Peyer's patch (tissue), 4 donors: ENCODE measurements around the gene INPP5F. TPM values are rescaled to one million over a fixed set of nuclear protein-coding genes. Genes with fewer than 3 reads are reported as not detected.

Experiments
- DNase-seq, 3 donors: peaks; one replicate each; pipeline ENCODE4 v3.0.0-alpha.2; 2017 to 2019
- H3K27ac ChIP-seq, 4 donors: fragments of 200-600 bp; sonication (generic); one replicate each; pipeline ENCODE4 v1.5.1; 2016 to 2019
- H3K27me3 ChIP-seq, 2 donors: fragments of 200-600 bp; sonication (generic); one replicate each; pipeline ENCODE4 v1.5.1; 2019
- H3K36me3 ChIP-seq, 3 donors: fragments of 200-600 bp; sonication (generic); one replicate each; pipeline ENCODE4 v1.5.1; 2016 to 2019
- H3K4me1 ChIP-seq, 4 donors: fragments of 200-600 bp; sonication (generic); one replicate each; pipeline ENCODE4 v1.5.1; 2016 to 2019
- H3K4me3 ChIP-seq, 4 donors: fragments of 200-600 bp; sonication (generic); 1 replicate in 3 of 4; 2 replicates in 1 of 4; pipeline ENCODE4 v1.5.1; 2016 to 2019; ENCODE audit warnings: mild to moderate bottlenecking in 1 of 4
- H3K9me3 ChIP-seq, 4 donors: fragments of 200-600 bp; sonication (generic); one replicate each; pipeline ENCODE4 v1.5.1; 2016 to 2019; ENCODE audit warnings: mild to moderate bottlenecking in 1 of 4
- POLR2A ChIP-seq, 2 donors: fragments of 450-650 bp; IDR thresholded peaks; one replicate each; pipeline ENCODE4 v1.5.1; 2017; ENCODE audit warnings: antibody characterized with exemption in 2 of 2, mild to moderate bottlenecking in 2 of 2, moderate library complexity in 2 of 2
- total RNA-seq, 4 donors: library from RNA; depleted of rRNA; stranded (reverse); fragments of >200 nt; gene quantifications; one replicate each; pipeline ENCODE4 v1.1.0, GENCODE V29; 2016
- TF ChIP-seq, protein P1 (sequence below), 6 experiments: fragments of 450-650 bp in 4 of 6; fragments of 200-600 bp in 2 of 6; sonication (generic) in 1 of 6; IDR thresholded peaks; one replicate each; pipeline ENCODE4 v1.5.1; 2017 to 2019; ENCODE audit warnings: antibody characterized with exemption in 6 of 6, mild to moderate bottlenecking in 3 of 6, moderate library complexity in 1 of 6

INPP5F gene, protein sequence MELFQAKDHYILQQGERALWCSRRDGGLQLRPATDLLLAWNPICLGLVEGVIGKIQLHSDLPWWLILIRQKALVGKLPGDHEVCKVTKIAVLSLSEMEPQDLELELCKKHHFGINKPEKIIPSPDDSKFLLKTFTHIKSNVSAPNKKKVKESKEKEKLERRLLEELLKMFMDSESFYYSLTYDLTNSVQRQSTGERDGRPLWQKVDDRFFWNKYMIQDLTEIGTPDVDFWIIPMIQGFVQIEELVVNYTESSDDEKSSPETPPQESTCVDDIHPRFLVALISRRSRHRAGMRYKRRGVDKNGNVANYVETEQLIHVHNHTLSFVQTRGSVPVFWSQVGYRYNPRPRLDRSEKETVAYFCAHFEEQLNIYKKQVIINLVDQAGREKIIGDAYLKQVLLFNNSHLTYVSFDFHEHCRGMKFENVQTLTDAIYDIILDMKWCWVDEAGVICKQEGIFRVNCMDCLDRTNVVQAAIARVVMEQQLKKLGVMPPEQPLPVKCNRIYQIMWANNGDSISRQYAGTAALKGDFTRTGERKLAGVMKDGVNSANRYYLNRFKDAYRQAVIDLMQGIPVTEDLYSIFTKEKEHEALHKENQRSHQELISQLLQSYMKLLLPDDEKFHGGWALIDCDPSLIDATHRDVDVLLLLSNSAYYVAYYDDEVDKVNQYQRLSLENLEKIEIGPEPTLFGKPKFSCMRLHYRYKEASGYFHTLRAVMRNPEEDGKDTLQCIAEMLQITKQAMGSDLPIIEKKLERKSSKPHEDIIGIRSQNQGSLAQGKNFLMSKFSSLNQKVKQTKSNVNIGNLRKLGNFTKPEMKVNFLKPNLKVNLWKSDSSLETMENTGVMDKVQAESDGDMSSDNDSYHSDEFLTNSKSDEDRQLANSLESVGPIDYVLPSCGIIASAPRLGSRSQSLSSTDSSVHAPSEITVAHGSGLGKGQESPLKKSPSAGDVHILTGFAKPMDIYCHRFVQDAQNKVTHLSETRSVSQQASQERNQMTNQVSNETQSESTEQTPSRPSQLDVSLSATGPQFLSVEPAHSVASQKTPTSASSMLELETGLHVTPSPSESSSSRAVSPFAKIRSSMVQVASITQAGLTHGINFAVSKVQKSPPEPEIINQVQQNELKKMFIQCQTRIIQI
- total RNA-seq, result 10 to 100 TPM in 2 of 4 donors, 1 to 10 TPM in 2; 6.5 to 37.1 (median 10.2) TPM

DNA sequence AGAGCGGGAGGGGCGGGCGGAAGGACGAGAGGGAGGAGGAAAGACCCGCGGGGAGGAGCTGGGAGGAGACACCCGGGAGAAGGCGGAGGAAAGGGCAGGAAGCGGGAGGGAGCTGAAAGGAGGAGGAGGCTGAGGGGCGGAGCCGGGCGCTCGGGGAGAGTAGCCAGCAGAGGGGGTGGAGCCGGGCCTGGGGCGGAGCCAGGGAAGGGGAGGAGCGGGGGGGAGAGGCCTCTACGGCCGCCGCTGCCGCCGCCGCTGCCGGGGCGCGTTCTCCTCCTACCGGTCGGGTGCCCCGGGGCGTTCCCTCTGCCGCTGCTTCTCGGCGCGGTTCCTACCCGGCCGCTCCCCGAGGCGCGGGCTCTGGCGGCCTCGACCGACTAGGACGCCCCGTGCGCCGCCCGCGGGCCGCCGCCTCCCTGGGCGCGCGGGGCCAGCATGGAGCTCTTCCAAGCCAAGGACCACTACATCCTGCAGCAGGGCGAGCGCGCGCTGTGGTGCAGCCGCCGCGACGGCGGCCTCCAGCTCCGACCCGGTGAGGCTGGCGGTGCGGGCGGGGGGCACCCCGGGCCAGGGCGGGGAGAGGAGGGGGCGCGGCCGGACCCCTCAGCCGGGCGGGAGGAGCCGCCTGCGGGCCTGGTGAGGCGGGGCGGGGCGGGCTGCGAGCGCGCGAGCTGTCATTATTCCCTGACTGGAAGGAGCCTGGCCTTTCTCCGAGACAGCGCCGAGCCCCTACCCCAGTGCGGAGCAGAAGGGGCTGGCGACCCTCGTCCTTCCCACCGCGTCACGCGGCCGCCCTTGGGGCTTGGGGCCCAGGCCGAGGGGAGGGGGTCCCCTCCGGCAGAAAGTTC is at the start of gene INPP5F:
TSS of gene INPP5F (plus strand) at position 223 of the 848 bp plus-strand sequence. CDS start at position 436, 213 bp downstream.
- no peaks in the 10 kb centered on the region for H3K36me3 ChIP-seq
- TF ChIP-seq, protein P1, sequence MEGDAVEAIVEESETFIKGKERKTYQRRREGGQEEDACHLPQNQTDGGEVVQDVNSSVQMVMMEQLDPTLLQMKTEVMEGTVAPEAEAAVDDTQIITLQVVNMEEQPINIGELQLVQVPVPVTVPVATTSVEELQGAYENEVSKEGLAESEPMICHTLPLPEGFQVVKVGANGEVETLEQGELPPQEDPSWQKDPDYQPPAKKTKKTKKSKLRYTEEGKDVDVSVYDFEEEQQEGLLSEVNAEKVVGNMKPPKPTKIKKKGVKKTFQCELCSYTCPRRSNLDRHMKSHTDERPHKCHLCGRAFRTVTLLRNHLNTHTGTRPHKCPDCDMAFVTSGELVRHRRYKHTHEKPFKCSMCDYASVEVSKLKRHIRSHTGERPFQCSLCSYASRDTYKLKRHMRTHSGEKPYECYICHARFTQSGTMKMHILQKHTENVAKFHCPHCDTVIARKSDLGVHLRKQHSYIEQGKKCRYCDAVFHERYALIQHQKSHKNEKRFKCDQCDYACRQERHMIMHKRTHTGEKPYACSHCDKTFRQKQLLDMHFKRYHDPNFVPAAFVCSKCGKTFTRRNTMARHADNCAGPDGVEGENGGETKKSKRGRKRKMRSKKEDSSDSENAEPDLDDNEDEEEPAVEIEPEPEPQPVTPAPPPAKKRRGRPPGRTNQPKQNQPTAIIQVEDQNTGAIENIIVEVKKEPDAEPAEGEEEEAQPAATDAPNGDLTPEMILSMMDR (IDR thresholded peaks at IDR 0.05), result peak; percentile 9 to 46 (median 37)
- TF ChIP-seq POLR2A (IDR thresholded peaks at IDR 0.05), result peak in 1 of 2 donors; percentile 35
- peaks cover 0 to 12% (median 2%) of the 10 kb centered on the region in 4 donors for H3K4me1 ChIP-seq
- no peaks in the 10 kb centered on the region for H3K9me3 ChIP-seq
- H3K27ac ChIP-seq, result peak within 1 kb of the TSS; percentile 88 to 97 (median 92)
- DNase-seq, result peak; percentile 99 to 100 (median 100)
- H3K27me3 ChIP-seq, result no peaks in the 10 kb centered on the region
- peak within 1 kb of the TSS; percentile 72 to 96 (median 85) for H3K4me3 ChIP-seq

DNA sequence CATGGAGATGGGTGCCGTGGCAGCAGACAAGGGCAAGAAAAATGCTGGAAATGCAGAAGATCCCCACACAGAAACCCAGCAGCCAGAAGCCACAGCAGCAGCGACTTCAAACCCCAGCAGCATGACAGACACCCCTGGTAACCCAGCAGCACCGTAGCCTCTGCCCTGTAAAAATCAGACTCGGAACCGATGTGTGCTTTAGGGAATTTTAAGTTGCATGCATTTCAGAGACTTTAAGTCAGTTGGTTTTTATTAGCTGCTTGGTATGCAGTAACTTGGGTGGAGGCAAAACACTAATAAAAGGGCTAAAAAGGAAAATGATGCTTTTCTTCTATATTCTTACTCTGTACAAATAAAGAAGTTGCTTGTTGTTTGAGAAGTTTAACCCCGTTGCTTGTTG is 48.7 kb upstream of the INPP5F start:
- Histone ChIP-seq H3K27me3 (no peaks in the 10 kb centered on the region), H3K36me3 (peaks cover 0 to 42% (median 3%) of the 10 kb centered on the region in 3 donors), H3K27ac (no peak overlapping the region), H3K4me3 (no peak overlapping the region), H3K9me3 (no peaks in the 10 kb centered on the region), H3K4me1 (no peaks in the 10 kb centered on the region)
- no peak for DNase-seq
- TF ChIP-seq, protein P1 (IDR thresholded peaks at IDR 0.05), result no peak
- no peak for TF ChIP-seq POLR2A (IDR thresholded peaks at IDR 0.05)

DNA sequence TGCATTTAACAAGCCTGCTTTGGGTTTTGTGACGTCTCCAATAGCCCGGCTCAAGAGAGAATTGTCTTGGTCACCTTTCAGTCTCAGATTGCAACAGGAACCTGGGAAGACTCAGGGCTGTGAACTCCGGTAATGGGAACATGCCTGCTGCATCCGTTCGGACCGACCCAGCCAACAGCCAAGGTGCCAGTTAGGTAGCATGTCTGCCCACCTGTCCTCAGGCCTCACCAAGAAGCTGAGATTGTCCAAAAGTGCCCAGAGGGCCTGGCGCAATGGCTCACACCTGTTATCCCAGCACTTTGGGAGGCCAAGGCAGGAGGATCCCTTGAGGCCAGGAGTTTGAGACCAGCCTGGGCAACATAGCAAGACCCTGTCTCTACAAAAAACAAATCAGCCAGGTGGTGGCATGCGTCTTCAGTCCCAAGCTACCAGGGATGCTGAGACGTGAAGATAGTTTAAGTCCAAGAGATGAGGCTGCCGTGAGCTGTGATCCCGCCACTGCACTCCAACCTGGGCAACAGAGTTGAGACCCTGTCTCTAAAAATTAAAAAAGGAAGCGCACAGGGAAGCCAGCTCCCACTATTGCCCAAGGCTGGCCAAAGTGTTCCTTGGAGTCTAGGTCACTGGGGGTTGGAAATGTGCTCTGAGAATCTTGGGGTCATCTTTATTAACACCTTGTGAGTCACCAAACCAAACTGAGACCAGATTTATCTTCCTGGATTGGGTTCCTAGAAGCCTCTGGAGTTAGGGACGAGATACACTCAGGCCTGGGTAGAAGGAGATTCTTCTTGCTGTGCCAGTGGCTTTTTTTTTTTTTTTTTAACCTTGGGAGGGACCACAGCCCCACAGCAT is 47.7 kb upstream of the INPP5F start:
- Histone ChIP-seq H3K4me3 (no peak overlapping the region), H3K27ac (peak overlapping the region in 1 of 4 donors; percentile 2), H3K4me1 (no peaks in the 10 kb centered on the region), H3K9me3 (no peaks in the 10 kb centered on the region), H3K27me3 (no peaks in the 10 kb centered on the region), H3K36me3 (peaks cover 0 to 32% (median 3%) of the 10 kb centered on the region in 3 donors)
- TF ChIP-seq, protein P1 (IDR thresholded peaks at IDR 0.05), result no peak
- no peak for TF ChIP-seq POLR2A (IDR thresholded peaks at IDR 0.05)
- no peak for DNase-seq

DNA sequence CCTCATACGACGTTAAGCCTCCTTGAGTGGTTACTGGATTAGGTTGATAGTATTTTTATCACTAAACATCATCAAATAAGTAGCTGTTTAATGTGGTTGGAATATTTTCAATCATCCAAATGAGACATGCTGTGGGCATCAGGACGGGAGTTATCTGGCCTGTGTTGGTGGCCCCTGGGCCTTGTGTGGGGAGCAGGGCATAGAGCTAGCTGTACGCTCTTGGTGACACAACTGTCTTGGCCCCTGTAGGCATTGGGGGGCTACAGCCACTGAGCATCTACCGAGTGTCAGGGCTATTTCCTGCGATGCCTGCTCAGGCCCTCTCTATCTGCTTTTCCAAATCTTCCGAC is 46.4 kb upstream of the INPP5F start:
- Histone ChIP-seq H3K9me3 (no peaks in the 10 kb centered on the region), H3K27ac (no peak overlapping the region), H3K4me3 (no peak overlapping the region), H3K27me3 (no peaks in the 10 kb centered on the region), H3K36me3 (peaks cover 0 to 21% (median 3%) of the 10 kb centered on the region in 3 donors), H3K4me1 (no peaks in the 10 kb centered on the region)
- no peak for DNase-seq
- no peak for TF ChIP-seq POLR2A (IDR thresholded peaks at IDR 0.05)

DNA sequence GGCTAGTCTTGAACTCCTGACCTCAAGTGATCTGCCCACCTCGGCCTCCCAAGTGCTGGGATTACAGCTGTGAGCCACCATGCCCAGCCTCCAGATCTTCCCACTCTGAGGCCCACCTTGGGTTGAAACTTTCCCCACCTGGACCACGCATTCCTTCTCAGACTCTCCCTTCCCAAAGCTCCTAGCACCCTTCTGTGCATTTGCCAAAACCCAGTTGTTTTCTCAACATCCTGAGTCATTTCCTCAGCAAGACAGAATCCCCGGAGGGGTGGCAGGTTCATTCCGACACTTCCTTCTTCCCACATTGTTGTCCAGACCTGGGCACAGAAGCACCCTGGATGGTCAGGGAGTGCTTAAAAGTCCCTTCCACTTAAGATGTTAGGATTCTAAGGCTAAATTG is 45.8 kb upstream of the INPP5F start:
- peak overlapping the region in 1 of 4 donors; percentile 35 for H3K27ac ChIP-seq
- H3K36me3 ChIP-seq, result peaks cover 0 to 21% (median 3%) of the 10 kb centered on the region in 3 donors
- no peak for TF ChIP-seq POLR2A (IDR thresholded peaks at IDR 0.05)
- TF ChIP-seq, protein P1 (IDR thresholded peaks at IDR 0.05), result no peak
- H3K4me1 ChIP-seq, result no peaks in the 10 kb centered on the region
- no peak overlapping the region for H3K4me3 ChIP-seq
- H3K9me3 ChIP-seq, result no peaks in the 10 kb centered on the region
- H3K27me3 ChIP-seq, result no peaks in the 10 kb centered on the region
- DNase-seq, result no peak
